Measurements from ENCODE around the gene CST4.

DNA sequence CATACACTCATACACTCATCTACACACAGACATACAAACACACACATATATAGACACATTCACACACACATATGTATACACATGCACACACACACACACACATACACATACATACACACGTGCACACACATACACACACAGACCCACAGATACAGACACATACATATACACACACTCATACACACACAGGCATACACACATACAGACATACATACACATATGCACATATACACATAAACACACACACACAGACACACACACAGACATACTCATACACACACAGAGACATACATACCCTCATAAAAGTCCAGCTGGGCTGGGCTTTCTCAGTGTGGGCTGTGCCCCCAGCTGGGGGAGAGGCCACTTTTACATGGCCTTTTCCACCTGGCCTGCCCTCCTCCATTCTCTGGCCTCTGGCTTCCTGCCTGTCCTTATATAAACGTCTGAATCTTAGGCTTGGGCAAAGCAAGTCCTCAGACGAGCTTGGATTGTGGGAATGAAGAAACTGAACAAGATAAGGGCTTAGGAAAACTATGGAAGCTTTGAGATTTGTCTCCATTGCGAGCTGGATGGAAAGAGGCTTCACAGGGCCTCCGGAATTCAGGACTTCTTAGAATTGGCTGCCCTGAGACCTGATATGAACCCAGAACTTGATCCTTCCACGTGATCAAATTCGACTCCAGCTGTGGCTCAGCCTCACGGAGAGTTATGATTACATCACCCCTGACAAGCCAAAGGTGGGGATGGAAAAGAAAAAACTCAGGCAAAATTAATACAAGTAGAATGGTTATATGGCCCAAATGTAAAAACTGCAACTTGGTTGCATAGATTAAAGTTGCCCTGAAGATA is 28.6 kb downstream of the CST4 start:
- TF ChIP-seq, protein P1, sequence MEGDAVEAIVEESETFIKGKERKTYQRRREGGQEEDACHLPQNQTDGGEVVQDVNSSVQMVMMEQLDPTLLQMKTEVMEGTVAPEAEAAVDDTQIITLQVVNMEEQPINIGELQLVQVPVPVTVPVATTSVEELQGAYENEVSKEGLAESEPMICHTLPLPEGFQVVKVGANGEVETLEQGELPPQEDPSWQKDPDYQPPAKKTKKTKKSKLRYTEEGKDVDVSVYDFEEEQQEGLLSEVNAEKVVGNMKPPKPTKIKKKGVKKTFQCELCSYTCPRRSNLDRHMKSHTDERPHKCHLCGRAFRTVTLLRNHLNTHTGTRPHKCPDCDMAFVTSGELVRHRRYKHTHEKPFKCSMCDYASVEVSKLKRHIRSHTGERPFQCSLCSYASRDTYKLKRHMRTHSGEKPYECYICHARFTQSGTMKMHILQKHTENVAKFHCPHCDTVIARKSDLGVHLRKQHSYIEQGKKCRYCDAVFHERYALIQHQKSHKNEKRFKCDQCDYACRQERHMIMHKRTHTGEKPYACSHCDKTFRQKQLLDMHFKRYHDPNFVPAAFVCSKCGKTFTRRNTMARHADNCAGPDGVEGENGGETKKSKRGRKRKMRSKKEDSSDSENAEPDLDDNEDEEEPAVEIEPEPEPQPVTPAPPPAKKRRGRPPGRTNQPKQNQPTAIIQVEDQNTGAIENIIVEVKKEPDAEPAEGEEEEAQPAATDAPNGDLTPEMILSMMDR (IDR thresholded peaks at IDR 0.05; ENCODE audit: poor library complexity): no peak
- no peak for TF ChIP-seq EZH2 (IDR thresholded peaks at IDR 0.05; ENCODE audit: borderline replicate concordance)

All from hepatocyte (in vitro differentiated cells).